ENCODE data around the gene EIF4G3. TPM values are rescaled to one million over a fixed set of nuclear protein-coding genes. Genes with fewer than 3 reads are reported as not detected.

Gene EIF4G3
- total RNA-seq, 1 experiment from 2014 or later = 86.8 TPM

- TF ChIP-seq CTCF (conservative IDR thresholded peaks at IDR 0.05; ENCODE audit: low read depth, low read length) (no peak), EZH2 (IDR thresholded peaks at IDR 0.05; ENCODE audit: borderline replicate concordance, low read depth, low read length, poor library complexity, severe bottlenecking) (no peak)
- intact Hi-C loops (cut with micrococcal nuclease; ENCODE audit: unreplicated experiment) = no loop called here
- no peak overlapping the region for H3K27ac ChIP-seq (ENCODE audit: low read depth, low read length, poor library complexity, severe bottlenecking)
- no peak overlapping the region for H3K4me3 ChIP-seq (ENCODE audit: low read depth, low read length, poor library complexity, severe bottlenecking)
- no TSS peak for BruUV-seq (replicated peaks)
- no peaks in the 10 kb centered on the region for H3K9me3 ChIP-seq (ENCODE audit: low read depth, low read length, poor library complexity, severe bottlenecking)
- H3K36me3 ChIP-seq (ENCODE audit: insufficient read depth, low read length, poor library complexity, severe bottlenecking) = no peaks in the 10 kb centered on the region
- DNase-seq (ENCODE audit: low spot score) = no peak
- no peaks in the 10 kb centered on the region for H3K27me3 ChIP-seq (replicated peaks; ENCODE audit: insufficient read depth, low read depth, low read length, poor library complexity)
- peaks cover 12% of the 10 kb centered on the region for H3K4me1 ChIP-seq (ENCODE audit: insufficient read depth, low read length, poor library complexity, severe bottlenecking)
- POLR2A ChIA-PET (ENCODE audit: low non-redundant PET) = no interaction called here
- CTCF ChIA-PET = no interaction called here
Observed at GRCh38 chr1:21048462-21048861, 128.2 kb downstream of the EIF4G3 start.

DNA sequence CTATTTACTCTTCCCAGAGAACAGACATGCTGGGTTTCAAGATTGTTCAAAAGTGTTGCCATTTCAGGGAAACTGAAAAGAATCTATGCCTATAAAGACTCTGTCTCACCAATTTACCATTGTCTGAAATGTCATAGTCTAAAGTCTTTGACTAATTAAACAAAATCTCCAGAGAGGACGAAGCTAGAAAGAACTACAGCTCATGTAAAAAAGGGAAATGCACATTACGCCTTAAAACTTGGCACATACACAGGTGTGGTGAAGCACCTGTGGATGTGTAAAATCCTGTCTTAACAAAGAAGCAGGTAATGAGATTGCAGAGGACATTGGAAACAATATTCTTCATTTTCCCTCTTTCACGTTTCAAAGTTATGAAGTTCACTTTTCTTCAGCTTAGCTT lies 130.6 kb downstream of the EIF4G3 start:
- Histone ChIP-seq H3K27me3 (replicated peaks; ENCODE audit: insufficient read depth, low read depth, low read length, poor library complexity) (no peaks in the 10 kb centered on the region), H3K4me3 (ENCODE audit: low read depth, low read length, poor library complexity, severe bottlenecking) (no peak overlapping the region), H3K9me3 (ENCODE audit: low read depth, low read length, poor library complexity, severe bottlenecking) (no peaks in the 10 kb centered on the region), H3K36me3 (ENCODE audit: insufficient read depth, low read length, poor library complexity, severe bottlenecking) (no peaks in the 10 kb centered on the region), H3K27ac (ENCODE audit: low read depth, low read length, poor library complexity, severe bottlenecking) (no peak overlapping the region), H3K4me1 (ENCODE audit: insufficient read depth, low read length, poor library complexity, severe bottlenecking) (peaks cover 20% of the 10 kb centered on the region)
- TF ChIP-seq EZH2 (IDR thresholded peaks at IDR 0.05; ENCODE audit: borderline replicate concordance, low read depth, low read length, poor library complexity, severe bottlenecking) = no peak
- no TSS peak for BruUV-seq (replicated peaks)
- CTCF ChIA-PET = interaction anchor here (0.6 kb wide), 1 partner anchor 173 kb away, joined by 12 read pairs; no protein-coding TSS in a partner anchor
- intact Hi-C loops (cut with micrococcal nuclease; ENCODE audit: unreplicated experiment) = no loop called here
- no peak for DNase-seq (ENCODE audit: low spot score)
- POLR2A ChIA-PET (ENCODE audit: low non-redundant PET) = no interaction called here

- ChIA-PET CTCF (no interaction called here), POLR2A (ENCODE audit: low non-redundant PET) (no interaction called here)
- TF ChIP-seq CTCF (conservative IDR thresholded peaks at IDR 0.05; ENCODE audit: low read depth, low read length) (no peak), EZH2 (IDR thresholded peaks at IDR 0.05; ENCODE audit: borderline replicate concordance, low read depth, low read length, poor library complexity, severe bottlenecking) (no peak)
- intact Hi-C loops (cut with micrococcal nuclease; ENCODE audit: unreplicated experiment) = no loop called here
- Histone ChIP-seq H3K4me3 (ENCODE audit: low read depth, low read length, poor library complexity, severe bottlenecking) (no peak overlapping the region), H3K9me3 (ENCODE audit: low read depth, low read length, poor library complexity, severe bottlenecking) (no peaks in the 10 kb centered on the region), H3K27ac (ENCODE audit: low read depth, low read length, poor library complexity, severe bottlenecking) (no peak overlapping the region), H3K27me3 (replicated peaks; ENCODE audit: insufficient read depth, low read depth, low read length, poor library complexity) (no peaks in the 10 kb centered on the region), H3K4me1 (ENCODE audit: insufficient read depth, low read length, poor library complexity, severe bottlenecking) (peaks cover 20% of the 10 kb centered on the region), H3K36me3 (ENCODE audit: insufficient read depth, low read length, poor library complexity, severe bottlenecking) (no peaks in the 10 kb centered on the region)
- no TSS peak for BruUV-seq (replicated peaks)
- DNase-seq (ENCODE audit: low spot score) = no peak
Observed at GRCh38 chr1:21045351-21045750, 131.3 kb downstream of the EIF4G3 start.

DNA sequence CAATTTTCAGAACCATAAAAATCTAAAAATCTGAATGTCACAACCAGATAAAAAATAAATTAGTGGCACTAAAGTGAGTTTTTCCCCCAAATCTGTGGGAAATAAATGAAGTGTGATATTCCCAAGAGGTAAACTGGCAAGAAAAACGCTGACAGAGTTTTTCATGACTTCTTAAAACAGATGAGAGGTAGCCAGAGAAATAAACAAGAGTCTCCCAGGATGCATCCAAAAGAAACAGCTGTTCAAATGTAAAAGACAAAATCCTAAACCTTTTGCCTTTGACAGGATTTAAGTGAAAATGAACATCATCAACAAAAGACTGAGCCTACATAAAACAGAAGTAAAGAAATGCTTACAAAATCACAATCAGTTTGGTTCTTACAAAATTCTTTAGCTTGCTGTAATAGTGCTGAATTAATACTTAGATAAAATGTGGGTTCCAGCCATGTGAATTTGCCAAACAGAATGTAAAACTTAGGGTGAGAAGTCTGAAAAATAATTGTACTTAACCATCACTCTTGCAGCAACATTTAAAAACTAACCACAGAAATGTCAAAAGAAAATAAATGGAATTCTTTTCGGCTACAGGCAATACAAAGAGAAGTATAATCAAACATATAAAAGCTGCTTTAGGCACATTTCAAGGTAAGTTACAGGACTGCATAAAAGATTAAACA lies 133.6 kb downstream of the EIF4G3 start:
- H3K27me3 ChIP-seq (replicated peaks; ENCODE audit: insufficient read depth, low read depth, low read length, poor library complexity) = no peaks in the 10 kb centered on the region
- intact Hi-C loops (cut with micrococcal nuclease; ENCODE audit: unreplicated experiment) = no loop called here
- peaks cover 20% of the 10 kb centered on the region for H3K4me1 ChIP-seq (ENCODE audit: insufficient read depth, low read length, poor library complexity, severe bottlenecking)
- H3K9me3 ChIP-seq (ENCODE audit: low read depth, low read length, poor library complexity, severe bottlenecking) = no peaks in the 10 kb centered on the region
- ChIA-PET CTCF (no interaction called here), POLR2A (ENCODE audit: low non-redundant PET) (no interaction called here)
- no peak overlapping the region for H3K4me3 ChIP-seq (ENCODE audit: low read depth, low read length, poor library complexity, severe bottlenecking)
- no peaks in the 10 kb centered on the region for H3K36me3 ChIP-seq (ENCODE audit: insufficient read depth, low read length, poor library complexity, severe bottlenecking)
- no peak overlapping the region for H3K27ac ChIP-seq (ENCODE audit: low read depth, low read length, poor library complexity, severe bottlenecking)
- TF ChIP-seq CTCF (conservative IDR thresholded peaks at IDR 0.05; ENCODE audit: low read depth, low read length) = no peak
- no peak for TF ChIP-seq EZH2 (IDR thresholded peaks at IDR 0.05; ENCODE audit: borderline replicate concordance, low read depth, low read length, poor library complexity, severe bottlenecking)
- BruUV-seq (replicated peaks) = no TSS peak
- no peak for DNase-seq (ENCODE audit: low spot score)

Data from A673 (cell line).